K562 (cell line): ENCODE measurements around the gene SLC18A3. TPM values are rescaled to one million over a fixed set of nuclear protein-coding genes. Genes with fewer than 3 reads are reported as not detected.

Experiments
- ATAC-seq: fragments of 200-7000 bp; cut with Tn5 transposase; 3 replicates; pipeline ENCODE4 v1.9.1; 2020; ENCODE audit warnings: moderate library complexity
- BruUV-seq: library from RNA; stranded (reverse); fragments of 400-500 nt; replicated peaks from 2 replicates; lab custom pipeline; 2021; lab: Mats Ljungman, UMichigan
- CTCF ChIA-PET: fragments of 300-600 bp; formaldehyde crosslinking; extraction: SDS; loops from one replicate; lab custom pipeline; 2021; ENCODE audit warnings: low intra/inter-chr PET ratio; lab: Yijun Ruan, JAX
- POLR2A ChIA-PET: fragments of 300-600, 350-650 bp; sonication (Branson Sonifier 250); formaldehyde crosslinking; extraction: SDS; loops from one replicate; lab custom pipeline; 2021; ENCODE audit warnings: antibody characterized with exemption, inconsistent platforms; lab: Yijun Ruan, JAX
- DNase-seq, 4 experiments: peaks; one replicate each; pipeline versions ENCODE4 v3.0.0 to v3.0.0-alpha.2; 2011 to 2018; ENCODE audit warnings: low spot score in 3 of 4, mixed read lengths in 3 of 4; ENCODE audit errors: extremely low read depth in 1 of 4
- FAIRE-seq: peaks from 2 replicates; lab custom pipeline; 2011; peaks lifted over from hg19 to GRCh38; lab: Jason Lieb, UNC
- H2AFZ ChIP-seq: 2 replicates; pipeline ENCODE4 v1.6.0; 2011; ENCODE audit warnings: low read depth, low read length, control low read depth, inconsistent platforms
- H3K27ac ChIP-seq: fragments of 200-600 bp; 3 replicates; pipeline ENCODE4 v1.8.0; 2011; ENCODE audit warnings: low read depth, mild to moderate bottlenecking, control low read depth, inconsistent platforms, low read length, moderate library complexity, mixed read lengths; ENCODE audit errors: extremely low read depth
- H3K27me3 ChIP-seq, 2 experiments: fragments of 300-600 bp in 1 of 2; 2 replicates in 1 of 2; 3 replicates in 1 of 2; pipeline versions ENCODE4 v1.6.0 to v1.8.0; 2011; ENCODE audit warnings: inconsistent platforms in 2 of 2, low read length in 2 of 2, mild to moderate bottlenecking in 1 of 2, mixed read lengths in 1 of 2, moderate library complexity in 1 of 2; ENCODE audit not compliant: control insufficient read depth in 2 of 2, insufficient read depth in 2 of 2
- H3K36me3 ChIP-seq: fragments of 300-600 bp; 3 replicates; pipeline ENCODE4 v1.8.0; 2011; ENCODE audit warnings: mild to moderate bottlenecking, low read length, inconsistent platforms; ENCODE audit not compliant: control insufficient read depth, insufficient read depth
- H3K4me1 ChIP-seq, 2 experiments: fragments of 200-600 bp in 1 of 2; replicated peaks in 1 of 2; 2 replicates in 1 of 2; 3 replicates in 1 of 2; pipeline versions ENCODE4 v1.5.1 to v1.8.0; 2011; ENCODE audit warnings: inconsistent platforms in 2 of 2, low read length in 2 of 2, mild to moderate bottlenecking in 1 of 2, mixed read lengths in 1 of 2, moderate library complexity in 1 of 2; ENCODE audit not compliant: control insufficient read depth in 2 of 2, insufficient read depth in 2 of 2
- H3K4me2 ChIP-seq: 2 replicates; pipeline ENCODE4 v1.6.1; 2011; ENCODE audit warnings: low read length, control low read depth, inconsistent platforms, mixed read lengths; ENCODE audit not compliant: insufficient read depth
- H3K4me3 ChIP-seq: fragments of 200-600 bp; sonication (generic), shearing (Covaris generic); 2 replicates; pipeline ENCODE4 v1.5.1; 2016; ENCODE audit warnings: control low read depth, inconsistent platforms
- H3K79me2 ChIP-seq: fragments of 200-600 bp; 3 replicates; pipeline ENCODE4 v1.8.0; 2011; ENCODE audit warnings: low read length, inconsistent platforms; ENCODE audit not compliant: control insufficient read depth, insufficient read depth
- H3K9ac ChIP-seq, 2 experiments: 2 replicates each; pipeline versions ENCODE4 v1.6.0 to v1.6.1; 2011; ENCODE audit warnings: low read depth in 2 of 2, low read length in 2 of 2, control low read depth in 1 of 2, inconsistent platforms in 1 of 2, mild to moderate bottlenecking in 1 of 2, mixed read lengths in 1 of 2; ENCODE audit not compliant: insufficient read depth in 1 of 2
- H3K9me1 ChIP-seq: one replicate; pipeline ENCODE4 v1.6.0; 2011; ENCODE audit warnings: inconsistent platforms, mild to moderate bottlenecking, low read length, moderate library complexity; ENCODE audit not compliant: control insufficient read depth, insufficient read depth
- H3K9me3 ChIP-seq: replicated peaks from 2 replicates; pipeline ENCODE4 v1.5.1; 2011; ENCODE audit warnings: low read depth, low read length, inconsistent platforms; ENCODE audit not compliant: control insufficient read depth, insufficient read depth
- H4K20me1 ChIP-seq: replicated peaks from 2 replicates; pipeline ENCODE4 v1.6.1; 2011; ENCODE audit warnings: low read length, inconsistent platforms, mixed read lengths; ENCODE audit not compliant: control insufficient read depth, insufficient read depth
- CHCHD3 ChIP-seq: fragments of 250-450 bp; sonication (Bioruptor Pico); IDR thresholded peaks from 2 replicates; pipeline ENCODE4 v2.1.2; 2022; ENCODE audit warnings: mild to moderate bottlenecking
- ELF4 ChIP-seq: fragments of 450-650 bp; formaldehyde crosslinking; IDR thresholded peaks from 2 replicates; pipeline ENCODE4 v1.4.0; 2022; ENCODE audit warnings: missing genetic modification characterization
- HEY1 ChIP-seq: fragments of 250-450 bp; sonication (Bioruptor Pico); IDR thresholded peaks from 2 replicates; pipeline ENCODE4 v1.5.0; 2020; ENCODE audit warnings: mild to moderate bottlenecking, moderate library complexity, borderline replicate concordance
- MEF2D ChIP-seq: conservative IDR thresholded peaks from 2 replicates; pipeline ENCODE4 v1.6.1; 2016; ENCODE audit warnings: low read depth, missing genetic modification characterization, missing compliant biosample characterization
- NFYB ChIP-seq: IDR thresholded peaks from 2 replicates; pipeline ENCODE4 v1.6.1; 2011; ENCODE audit warnings: mild to moderate bottlenecking, moderate library complexity; ENCODE audit not compliant: insufficient read length; ENCODE audit errors: extremely low read depth
- PHF20 ChIP-seq: fragments of 450-650 bp; IDR thresholded peaks from 2 replicates; pipeline ENCODE4 v1.6.1; 2018; ENCODE audit not compliant: partially characterized antibody
- SIN3A ChIP-seq, 2 experiments: fragments of 150-350 bp in 1 of 2; IDR thresholded peaks; 2 replicates each; pipeline ENCODE4 v1.6.1; 2011 to 2016; ENCODE audit warnings: borderline replicate concordance in 2 of 2, low read depth in 2 of 2, low read length in 2 of 2, mild to moderate bottlenecking in 2 of 2, moderate library complexity in 2 of 2; ENCODE audit not compliant: control insufficient read depth in 1 of 2
- SMAD2 ChIP-seq: fragments of 150-350 bp; IDR thresholded peaks from 2 replicates; pipeline ENCODE4 v1.6.1; 2014; ENCODE audit warnings: low read depth, mild to moderate bottlenecking, low read length
- SP1 ChIP-seq: sonication (generic); formaldehyde crosslinking; IDR thresholded peaks from 2 replicates; pipeline ENCODE4 v1.8.1; 2022; ENCODE audit warnings: mild to moderate bottlenecking, missing genetic modification reagents
- ZBTB7A ChIP-seq: IDR thresholded peaks from 2 replicates; pipeline ENCODE4 v1.6.1; 2011; ENCODE audit warnings: low read depth, mild to moderate bottlenecking, low read length, moderate library complexity, borderline replicate concordance; ENCODE audit not compliant: control insufficient read depth
- ZNF79 ChIP-seq: fragments of 250-450 bp; sonication (Bioruptor Pico); IDR thresholded peaks from 2 replicates; pipeline ENCODE4 v1.4.0; 2020; ENCODE audit warnings: low read depth, mild to moderate bottlenecking, moderate library complexity
- WGBS: fragments of 100-300 bp; shearing (Covaris generic); methylation state at CpG from one replicate; pipeline ENCODE4 v1.1.6; 2016; ENCODE audit warnings: low coverage, mixed read lengths; ENCODE audit not compliant: insufficient coverage; ENCODE audit errors: missing lambda C conversion rate; 5-methylcytosine and 5-hydroxymethylcytosine counted together
- in situ Hi-C: fragments of 300-500 bp; cut with MboI; formaldehyde crosslinking; loops from 4 replicates; pipeline ENCODE4 v1.15.0; 2018; ENCODE audit warnings: inconsistent platforms, mixed read lengths
- intact Hi-C: fragments of 100-400 bp; cut with micrococcal nuclease; formaldehyde crosslinking; loops from 2 replicates; pipeline ENCODE4 v1.14.2; 2022
- polyA plus RNA-seq, 8 experiments: library from polyadenylated mRNA; depleted of rRNA in 4 of 8; stranded (reverse) in 5 of 8; unstranded in 3 of 8; fragments of >200 nt; fragmentation: Nextera tagmentation in 2 of 8; fragmentation: Illumina TruSeq in 1 of 8; extraction: Ambion mirVana in 2 of 8; extraction: Trizol in 1 of 8; gene quantifications; 2 replicates each; pipeline versions ENCODE4 v1.2.1 to v1.2.3, GENCODE V29; 2011 to 2014; ENCODE audit warnings: inconsistent platforms in 1 of 8, missing spikeins in 1 of 8
- total RNA-seq, 7 experiments: library from RNA; depleted of rRNA in 6 of 7; stranded (reverse); fragments of >200 nt in 6 of 7; fragmentation: Illumina TruSeq in 2 of 7; extraction: Trizol in 2 of 7; gene quantifications; 2 replicates each; pipeline versions ENCODE4 v1.2.1 to v1.2.3, GENCODE V29; 2011 to 2021; ENCODE audit warnings: low replicate concordance in 1 of 7

SLC18A3 gene
- total and polyA plus RNA-seq, 9 of the 15 experiments (the other 6 are each of a cell fraction or from before 2014, with no cell fraction given), result not detected

DNA sequence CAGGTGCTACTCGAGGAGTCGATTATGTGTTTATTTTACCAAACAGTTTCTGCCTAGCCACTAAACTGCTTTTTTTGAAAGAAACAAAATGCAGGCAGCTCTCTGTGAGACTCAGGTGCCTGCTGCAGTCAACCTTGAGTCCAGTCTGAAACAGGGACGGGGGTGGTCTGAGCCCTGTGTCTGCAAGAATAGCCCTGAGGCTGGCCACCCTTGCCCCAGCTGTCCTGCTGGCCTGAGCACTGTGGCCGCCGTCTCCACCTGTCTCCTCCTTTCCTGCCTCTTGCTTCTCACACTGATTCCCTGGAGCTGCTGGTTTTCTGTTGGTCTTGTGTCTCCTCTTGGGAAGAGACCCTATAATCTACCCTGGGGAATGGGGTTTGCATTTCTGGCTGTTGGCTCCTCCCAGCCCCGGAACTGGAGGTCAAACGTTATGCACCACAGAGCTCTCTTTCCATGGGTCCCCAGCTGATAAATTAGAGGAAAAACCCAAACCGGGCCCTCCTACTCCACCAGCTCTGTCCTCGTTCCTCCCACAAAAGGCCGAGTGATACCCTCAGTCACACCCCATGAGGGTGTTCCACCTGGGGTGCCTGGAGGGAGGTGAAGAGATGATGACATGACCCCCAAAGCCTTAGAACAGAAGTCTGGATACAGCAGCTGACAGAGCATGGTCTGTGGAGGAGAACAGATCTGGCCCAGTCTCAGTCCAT is 15.0 kb upstream of the SLC18A3 start:
- DNase-seq (no peak), FAIRE-seq (no peak), ATAC-seq (no peak)
- BruUV-seq, result no TSS peak
- Histone ChIP-seq H3K36me3 (no peaks in the 10 kb centered on the region), H2AFZ (no peak overlapping the region), H3K9me1 (no peaks in the 10 kb centered on the region), H4K20me1 (no peaks in the 10 kb centered on the region; the same call in 1 of the 2 replicates), H3K79me2 (no peaks in the 10 kb centered on the region), H3K4me3 (no peak overlapping the region), H3K9ac (no peak overlapping the region), H3K27me3 (peaks cover 0 to 16% of the 10 kb centered on the region in 2 experiments; a peak in 1 of 5 replicates), H3K27ac (no peak overlapping the region), H3K4me2 (no peak overlapping the region), H3K9me3 (no peaks in the 10 kb centered on the region), H3K4me1 (peaks cover 0 to 3% of the 10 kb centered on the region in 2 experiments; a peak in 2 of 5 replicates)
- intact Hi-C loops (loop anchor here (2.0 to 10.0 kb wide), 3 partner anchors 320 to 680 kb away; no protein-coding TSS in a partner anchor), in situ Hi-C loops (loop anchor here (25.0 kb wide), 1 partner anchor 642 kb away; no protein-coding TSS in a partner anchor)
- TF ChIP-seq HEY1 (CRISPR knock-in tag) (no peak), CHCHD3 (CRISPR knock-in tag) (no peak), ZNF79 (no peak), MEF2D (tag) (no peak), NFYB (no peak), ZBTB7A (no peak), SP1 (no peak), ELF4 (CRISPR knock-in tag) (no peak), SIN3A (IDR thresholded peaks at IDR 0.05; ENCODE audit: borderline replicate concordance in 2 of 2, control insufficient read depth in 1 of 2, low read depth in 2 of 2, low read length in 2 of 2) (no peak), PHF20 (no peak), SMAD2 (no peak)
- WGBS, result 4% methylated on average over 10 of the region's 10 CpGs
- ChIA-PET CTCF (interaction anchor here (1.6 kb wide), 1 partner anchor 630 kb away, joined by 6 read pairs; no protein-coding TSS in a partner anchor), POLR2A (interaction anchor here (0.5 to 0.8 kb wide), 3 partner anchors 11 to 668 kb away, joined by 3 to 4 read pairs (median 3); no protein-coding TSS in a partner anchor)
